NOMO-1 treated with DMSO at 0.1 percent for 48 hours (cell line): Measurements from ENCODE around the gene CNN2.
A peak's percentile ranks its signal among the peaks of the same experiment; 100 is the strongest.

ENCODE experiments used
- DNase-seq: peaks from one replicate; lab custom pipeline; 2025; ENCODE audit not compliant: unreplicated experiment; lab: John Stamatoyannopoulos, UW

The CNN2 gene

DNA sequence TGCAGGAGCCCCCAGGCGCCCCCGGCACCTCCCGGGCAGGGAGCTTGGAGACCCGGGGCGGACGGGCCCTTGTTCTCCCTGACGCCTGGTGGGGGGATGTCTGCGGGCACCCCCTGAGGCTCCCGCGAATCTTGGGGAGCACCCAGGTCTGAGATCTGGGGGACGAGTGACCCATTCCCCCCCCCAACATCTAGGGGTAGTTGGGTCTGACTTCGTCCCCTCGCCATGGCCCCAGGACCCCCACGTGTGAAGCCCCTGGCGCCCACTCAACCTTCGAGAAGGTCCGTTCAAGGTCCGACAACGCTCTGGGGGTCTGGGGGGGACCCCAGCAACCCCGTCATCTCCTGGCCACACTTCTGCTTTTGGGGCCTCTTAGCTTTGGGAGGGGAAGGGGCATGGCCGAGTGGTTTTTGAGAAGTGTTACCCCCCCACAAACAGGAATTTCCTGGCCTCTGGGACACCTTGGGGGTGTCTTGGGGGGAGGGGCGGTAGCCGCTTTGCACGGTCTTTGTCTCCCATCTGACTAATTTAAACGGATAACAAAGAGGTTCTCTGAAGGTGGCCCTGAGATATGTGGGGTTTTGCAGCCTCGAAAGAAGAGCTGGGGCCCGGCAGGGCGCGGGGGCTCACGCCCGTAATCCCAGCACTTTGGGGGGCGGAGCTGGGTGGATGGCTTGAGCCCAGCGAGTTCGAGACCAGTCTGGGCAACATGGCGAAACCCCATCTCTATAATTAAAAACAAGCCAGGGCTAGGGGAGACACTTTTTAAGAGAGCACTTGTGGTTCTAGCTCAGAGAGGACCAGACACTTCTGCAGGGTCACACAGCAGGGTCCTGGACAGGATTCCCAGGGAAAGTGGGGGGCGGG lies 608 bp downstream of the CNN2 start:
- peak; percentile 35 for DNase-seq

GRCh38 chr19:1027650-1028061 lies 1.2 kb downstream of the CNN2 start:
- DNase-seq: no peak

DNA sequence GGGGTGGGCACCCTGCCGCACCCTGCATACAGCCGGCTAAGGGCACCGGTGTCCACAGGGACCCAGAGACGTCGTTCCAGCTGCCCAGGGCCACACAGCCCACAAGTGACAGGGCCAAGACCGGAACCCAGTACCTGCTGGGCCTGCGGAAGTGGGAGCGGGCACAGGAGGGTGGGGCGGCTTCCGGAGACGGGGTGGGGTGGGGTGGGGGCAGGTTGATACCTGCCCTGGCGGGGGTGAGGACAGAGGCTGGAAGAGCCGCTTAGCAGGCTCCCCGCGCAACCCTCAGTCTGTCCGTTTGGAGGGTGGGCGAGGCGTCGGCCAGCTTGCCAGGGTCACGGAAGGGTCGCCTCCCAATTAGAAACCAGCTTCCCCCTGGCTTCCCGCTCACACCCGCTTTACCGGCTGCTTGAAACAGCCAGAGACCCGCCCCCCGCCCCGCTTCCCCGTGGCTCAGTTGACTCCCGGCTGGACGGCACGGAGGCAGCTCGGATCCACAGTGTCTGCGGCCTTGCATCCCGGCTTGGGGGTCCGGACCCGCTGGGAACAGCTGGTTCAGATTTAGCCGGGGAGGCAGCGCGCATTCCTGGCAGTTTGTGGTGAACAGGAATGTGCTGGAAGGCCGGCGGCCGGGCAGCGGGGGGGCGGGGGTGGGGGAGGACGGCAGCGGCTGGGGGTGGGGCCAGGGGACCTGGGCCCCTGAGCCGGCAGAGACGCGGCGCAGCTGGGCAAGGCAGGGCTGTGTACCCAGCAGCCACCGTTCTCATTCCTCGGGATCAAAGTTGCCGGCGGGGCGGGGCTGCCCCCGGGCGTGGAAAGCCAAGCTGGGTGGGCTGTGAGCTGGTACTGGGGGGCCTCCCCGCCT lies 1.9 kb downstream of the CNN2 start:
- peak; percentile 62 for DNase-seq

DNA sequence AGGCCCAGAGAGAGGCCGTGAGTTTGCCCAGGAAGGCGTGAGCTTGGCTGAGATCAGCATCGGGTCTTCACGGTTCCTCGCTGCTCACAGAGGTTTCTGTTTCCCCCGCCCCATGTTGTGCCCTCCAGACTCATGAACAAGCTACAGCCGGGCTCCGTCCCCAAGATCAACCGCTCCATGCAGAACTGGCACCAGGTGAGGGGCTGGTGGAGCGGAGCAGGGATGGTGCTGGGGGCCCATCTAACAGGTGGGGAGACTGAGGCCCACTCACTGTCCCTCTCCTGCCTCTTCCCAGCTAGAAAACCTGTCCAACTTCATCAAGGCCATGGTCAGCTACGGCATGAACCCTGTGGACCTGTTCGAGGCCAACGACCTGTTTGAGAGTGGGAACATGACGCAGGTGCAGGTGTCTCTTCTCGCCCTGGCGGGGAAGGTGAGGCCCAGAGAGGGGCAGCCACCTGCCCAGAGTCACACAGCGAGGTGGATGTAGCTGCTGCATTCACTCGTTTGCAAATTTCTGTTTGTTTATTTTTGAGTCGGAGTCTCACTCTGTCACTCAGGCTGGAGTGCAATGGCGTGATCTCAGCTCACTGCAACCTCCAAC lies 6.0 kb downstream of the CNN2 start:
- no peak for DNase-seq

DNA sequence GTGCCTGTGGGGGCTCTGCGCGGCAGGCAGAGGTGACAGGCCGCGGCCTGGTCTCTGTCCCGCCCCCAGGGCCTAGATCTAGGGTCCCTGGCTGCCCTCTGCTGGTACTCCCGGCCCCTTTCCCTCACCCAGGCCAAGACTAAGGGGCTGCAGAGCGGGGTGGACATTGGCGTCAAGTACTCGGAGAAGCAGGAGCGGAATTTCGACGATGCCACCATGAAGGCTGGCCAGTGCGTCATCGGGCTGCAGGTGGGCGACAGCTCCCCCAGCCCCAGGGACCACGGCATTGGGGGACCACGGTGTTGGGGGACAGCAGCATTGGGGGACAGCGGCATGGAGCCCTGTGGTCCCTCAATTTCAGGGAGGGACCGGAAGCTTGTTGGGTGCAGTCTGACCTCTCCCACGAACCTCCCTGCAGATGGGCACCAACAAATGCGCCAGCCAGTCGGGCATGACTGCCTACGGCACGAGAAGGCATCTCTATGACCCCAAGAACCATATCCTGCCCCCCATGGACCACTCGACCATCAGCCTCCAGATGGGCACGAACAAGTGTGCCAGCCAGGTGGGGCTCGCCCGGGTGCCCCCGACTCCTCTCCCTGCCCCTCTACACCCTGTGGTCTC lies 9.7 kb downstream of the CNN2 start:
- no peak for DNase-seq

- peak; percentile 71 for DNase-seq
Measured at GRCh38 chr19:1037621-1038064, 11.2 kb downstream of the CNN2 start.

- DNase-seq: no peak
Measured at GRCh38 chr19:1038978-1039645, 12.7 kb downstream of the CNN2 start.

- DNase-seq: peak; percentile 98
Measured at GRCh38 chr19:1039646-1040475, 13.5 kb downstream of the CNN2 start, which contains the start of gene ABCA7. Gene ABCA7, plus strand, starts transcription at chr19:1040107. Its CDS starts 1,255 bp downstream, at chr19:1041362.

DNA sequence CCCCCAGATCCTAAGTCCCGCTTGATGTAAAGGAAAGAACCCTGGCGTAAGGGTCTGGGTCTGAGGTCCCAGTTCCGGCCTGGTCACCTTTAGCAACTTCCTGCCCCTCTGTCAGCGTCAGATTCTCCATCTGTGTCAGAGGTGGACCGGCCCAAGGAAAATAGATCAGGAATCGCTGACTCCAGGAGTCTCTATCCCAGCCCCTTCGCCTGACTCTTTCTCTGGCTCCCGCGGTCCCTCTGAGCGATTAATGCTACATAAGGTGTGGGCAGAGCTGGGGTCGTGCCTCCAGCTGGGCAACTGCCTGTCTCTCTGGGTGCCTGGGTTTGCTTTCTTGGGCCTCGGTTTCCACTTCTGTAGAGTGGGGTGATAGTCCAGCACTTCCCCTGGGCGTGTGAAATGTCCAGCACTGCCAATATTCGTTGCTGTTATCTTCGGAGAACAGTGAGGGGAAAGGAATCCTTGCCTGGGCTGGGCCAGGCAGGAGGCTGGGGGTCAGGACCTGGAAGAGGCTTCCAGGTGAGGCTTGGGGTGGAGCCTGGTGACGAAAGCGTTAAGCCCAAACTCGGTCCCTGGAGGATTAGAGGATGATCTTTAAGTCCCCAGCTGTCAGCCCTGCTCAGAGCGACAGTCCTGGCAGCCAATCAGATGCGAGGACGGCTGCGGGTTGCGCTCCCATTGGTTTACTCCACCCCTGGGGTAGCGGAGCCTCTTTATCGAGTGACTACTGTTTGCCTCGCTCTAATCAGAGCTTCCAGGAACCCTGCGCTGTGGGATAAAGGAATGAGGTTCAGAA lies 14.3 kb downstream of the CNN2 start:
- DNase-seq: peak; percentile 81

- no peak for DNase-seq
Measured at GRCh38 chr19:1041272-1041834, 14.9 kb downstream of the CNN2 start.

DNA sequence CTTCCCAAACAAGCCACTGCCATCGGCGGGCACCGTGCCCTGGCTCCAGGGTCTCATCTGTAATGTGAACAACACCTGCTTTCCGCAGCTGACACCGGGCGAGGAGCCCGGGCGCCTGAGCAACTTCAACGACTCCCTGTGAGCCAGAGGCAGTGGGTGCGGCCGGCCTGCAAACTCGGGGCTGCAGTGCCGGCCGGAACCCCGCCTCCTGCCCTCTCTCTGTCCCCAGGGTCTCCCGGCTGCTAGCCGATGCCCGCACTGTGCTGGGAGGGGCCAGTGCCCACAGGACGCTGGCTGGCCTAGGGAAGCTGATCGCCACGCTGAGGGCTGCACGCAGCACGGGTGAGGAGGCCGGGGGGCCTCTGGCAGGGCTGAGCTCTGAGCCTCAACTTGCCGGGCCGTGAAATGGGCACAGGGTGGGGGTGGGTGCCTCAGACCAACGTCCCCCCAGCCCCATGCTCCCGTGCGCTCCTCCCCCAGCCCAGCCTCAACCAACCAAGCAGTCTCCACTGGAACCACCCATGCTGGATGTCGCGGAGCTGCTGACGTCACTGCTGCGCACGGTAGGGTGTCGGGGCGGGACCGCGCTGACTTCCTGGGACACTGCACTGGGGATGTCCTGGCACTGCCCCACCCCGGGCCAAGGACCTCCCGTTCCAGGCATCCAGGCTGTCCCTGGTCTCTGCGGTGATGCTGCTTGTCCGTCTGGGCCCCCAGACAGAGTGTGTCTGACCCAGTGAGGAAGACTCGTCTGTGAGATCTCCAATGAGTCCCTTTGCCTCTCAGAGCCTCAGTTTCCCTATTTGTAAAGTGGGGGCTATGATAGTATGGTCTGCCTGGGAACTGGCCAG lies 15.7 kb downstream of the CNN2 start:
- no peak for DNase-seq

DNA sequence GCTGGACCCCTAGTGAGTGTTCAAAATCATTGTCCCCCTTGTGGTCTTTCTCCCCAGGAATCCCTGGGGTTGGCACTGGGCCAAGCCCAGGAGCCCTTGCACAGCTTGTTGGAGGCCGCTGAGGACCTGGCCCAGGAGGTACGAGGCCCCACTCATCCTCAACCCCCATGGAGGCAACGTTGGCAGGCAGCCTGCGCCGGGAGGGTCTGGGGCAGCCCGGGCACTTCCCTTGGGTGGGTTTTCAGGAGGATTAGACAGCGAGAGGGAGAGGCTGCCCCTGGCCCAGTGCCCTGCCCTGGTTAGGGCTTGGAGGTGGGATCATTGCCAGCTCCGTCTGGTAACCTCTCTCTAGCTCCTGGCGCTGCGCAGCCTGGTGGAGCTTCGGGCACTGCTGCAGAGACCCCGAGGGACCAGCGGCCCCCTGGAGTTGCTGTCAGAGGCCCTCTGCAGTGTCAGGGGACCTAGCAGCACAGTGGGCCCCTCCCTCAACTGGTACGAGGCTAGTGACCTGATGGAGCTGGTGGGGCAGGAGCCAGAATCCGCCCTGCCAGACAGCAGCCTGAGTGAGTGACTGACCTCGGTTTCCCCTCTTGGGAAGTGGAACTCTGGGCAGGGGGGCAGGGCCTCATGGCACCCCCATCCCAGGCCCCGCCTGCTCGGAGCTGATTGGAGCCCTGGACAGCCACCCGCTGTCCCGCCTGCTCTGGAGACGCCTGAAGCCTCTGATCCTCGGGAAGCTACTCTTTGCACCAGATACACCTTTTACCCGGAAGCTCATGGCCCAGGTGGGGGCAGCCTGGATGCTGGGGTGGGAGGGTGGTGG lies 16.5 kb downstream of the CNN2 start:
- DNase-seq: no peak

GRCh38 chr19:1045247-1045603 lies 18.8 kb downstream of the CNN2 start:
- no peak for DNase-seq

- no peak for DNase-seq
Measured at GRCh38 chr19:1046117-1046626, 19.8 kb downstream of the CNN2 start.

DNA sequence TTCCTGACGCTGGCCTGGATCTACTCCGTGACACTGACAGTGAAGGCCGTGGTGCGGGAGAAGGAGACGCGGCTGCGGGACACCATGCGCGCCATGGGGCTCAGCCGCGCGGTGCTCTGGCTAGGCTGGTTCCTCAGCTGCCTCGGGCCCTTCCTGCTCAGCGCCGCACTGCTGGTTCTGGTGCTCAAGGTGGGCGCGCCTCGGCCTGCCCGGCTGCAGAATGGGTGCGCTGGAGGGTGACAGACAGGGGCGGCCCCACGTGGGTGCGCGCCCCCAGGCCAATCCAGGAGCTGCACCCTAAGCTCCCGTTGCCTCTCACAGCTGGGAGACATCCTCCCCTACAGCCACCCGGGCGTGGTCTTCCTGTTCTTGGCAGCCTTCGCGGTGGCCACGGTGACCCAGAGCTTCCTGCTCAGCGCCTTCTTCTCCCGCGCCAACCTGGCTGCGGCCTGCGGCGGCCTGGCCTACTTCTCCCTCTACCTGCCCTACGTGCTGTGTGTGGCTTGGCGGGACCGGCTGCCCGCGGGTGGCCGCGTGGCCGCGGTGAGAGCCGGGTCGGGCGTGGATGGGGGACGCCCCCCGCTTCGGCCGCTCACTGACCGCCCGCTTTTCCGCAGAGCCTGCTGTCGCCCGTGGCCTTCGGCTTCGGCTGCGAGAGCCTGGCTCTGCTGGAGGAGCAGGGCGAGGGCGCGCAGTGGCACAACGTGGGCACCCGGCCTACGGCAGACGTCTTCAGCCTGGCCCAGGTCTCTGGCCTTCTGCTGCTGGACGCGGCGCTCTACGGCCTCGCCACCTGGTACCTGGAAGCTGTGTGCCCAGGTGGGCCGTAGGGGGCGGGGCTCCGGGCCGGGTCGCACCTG lies 20.7 kb downstream of the CNN2 start:
- DNase-seq: no peak
